ENCODE data around the gene LORICRIN. TPM values are rescaled to one million over a fixed set of nuclear protein-coding genes. Genes with fewer than 3 reads are reported as not detected.

LORICRIN gene
- total RNA-seq, 2 experiments from 2014 or later: not detected

GRCh38 chr1:153305682-153306081 lies 46.2 kb downstream of the LORICRIN start:
- H3K27ac Mint-ChIP-seq: no peak overlapping the region
- DNase-seq (no peak), ATAC-seq (ENCODE audit: poor library complexity) (no peak)
- no peaks in the 10 kb centered on the region for H3K36me3 ChIP-seq (ENCODE audit: insufficient read depth, low read length)
- no peaks in the 10 kb centered on the region for H3K36me3 Mint-ChIP-seq (ENCODE audit: low read depth)
- peaks cover 7% of the 10 kb centered on the region for H3K27me3 Mint-ChIP-seq
- CTCF ChIA-PET: interaction anchor here (0.6 kb wide), 1 partner anchor 54 kb away, joined by 3 read pairs; no protein-coding TSS in a partner anchor
- H3K9me3 Mint-ChIP-seq: no peaks in the 10 kb centered on the region
- intact Hi-C loops (cut with DNase I, micrococcal nuclease): no loop called here
- no peaks in the 10 kb centered on the region for H3K4me1 Mint-ChIP-seq (ENCODE audit: low read depth)
- no peak overlapping the region for H3K4me3 Mint-ChIP-seq
- H3K4me1 ChIP-seq (ENCODE audit: insufficient read depth, low read length): no peaks in the 10 kb centered on the region
- H3K9me3 ChIP-seq (ENCODE audit: control insufficient read depth in 1 of 2, insufficient read depth in 1 of 2, low read length in 2 of 2): peaks cover 0 to 3% of the 10 kb centered on the region in 2 experiments
- no peak for TF ChIP-seq CTCF (IDR thresholded peaks at IDR 0.05)
- peaks cover 0 to 9% of the 10 kb centered on the region in 2 experiments for H3K27me3 ChIP-seq (ENCODE audit: control insufficient read depth in 1 of 2, insufficient read depth in 2 of 2, low read length in 2 of 2)
- no peak overlapping the region for H3K4me3 ChIP-seq (ENCODE audit: low read length)
- POLR2A ChIA-PET: no interaction called here
- no peak overlapping the region for H3K27ac ChIP-seq (ENCODE audit: low read depth in 1 of 2, low read length in 2 of 2)

GRCh38 chr1:153306303-153307220 lies 47.1 kb downstream of the LORICRIN start:
- CTCF ChIA-PET: no interaction called here
- no peaks in the 10 kb centered on the region for H3K36me3 Mint-ChIP-seq (ENCODE audit: low read depth)
- intact Hi-C loops (cut with DNase I, micrococcal nuclease): no loop called here
- no peak overlapping the region for H3K27ac Mint-ChIP-seq
- no peak overlapping the region for H3K4me3 Mint-ChIP-seq
- H3K27ac ChIP-seq (ENCODE audit: low read depth in 1 of 2, low read length in 2 of 2): no peak overlapping the region
- peaks cover 0 to 3% of the 10 kb centered on the region in 2 experiments for H3K9me3 ChIP-seq (ENCODE audit: control insufficient read depth in 1 of 2, insufficient read depth in 1 of 2, low read length in 2 of 2)
- no peaks in the 10 kb centered on the region for H3K36me3 ChIP-seq (ENCODE audit: insufficient read depth, low read length)
- no peaks in the 10 kb centered on the region for H3K9me3 Mint-ChIP-seq
- no peaks in the 10 kb centered on the region for H3K4me1 Mint-ChIP-seq (ENCODE audit: low read depth)
- TF ChIP-seq CTCF (IDR thresholded peaks at IDR 0.05): no peak
- POLR2A ChIA-PET: no interaction called here
- peaks cover 7% of the 10 kb centered on the region for H3K27me3 Mint-ChIP-seq
- DNase-seq (no peak), ATAC-seq (ENCODE audit: poor library complexity) (no peak)
- H3K4me1 ChIP-seq (ENCODE audit: insufficient read depth, low read length): no peaks in the 10 kb centered on the region
- H3K4me3 ChIP-seq (ENCODE audit: low read length): no peak overlapping the region
- H3K27me3 ChIP-seq (ENCODE audit: control insufficient read depth in 1 of 2, insufficient read depth in 2 of 2, low read length in 2 of 2): peaks cover 0 to 9% of the 10 kb centered on the region in 2 experiments

GRCh38 chr1:153307221-153307600 lies 47.7 kb downstream of the LORICRIN start:
- H3K36me3 Mint-ChIP-seq (ENCODE audit: low read depth): no peaks in the 10 kb centered on the region
- TF ChIP-seq CTCF (IDR thresholded peaks at IDR 0.05): no peak
- Histone ChIP-seq H3K27ac (ENCODE audit: low read depth in 1 of 2, low read length in 2 of 2) (no peak overlapping the region), H3K4me3 (ENCODE audit: low read length) (no peak overlapping the region), H3K36me3 (ENCODE audit: insufficient read depth, low read length) (no peaks in the 10 kb centered on the region), H3K27me3 (ENCODE audit: control insufficient read depth in 1 of 2, insufficient read depth in 2 of 2, low read length in 2 of 2) (peaks cover 4 to 9% of the 10 kb centered on the region in 2 experiments), H3K4me1 (ENCODE audit: insufficient read depth, low read length) (no peaks in the 10 kb centered on the region), H3K9me3 (ENCODE audit: control insufficient read depth in 1 of 2, insufficient read depth in 1 of 2, low read length in 2 of 2) (peaks cover 0 to 3% of the 10 kb centered on the region in 2 experiments)
- peaks cover 11% of the 10 kb centered on the region for H3K27me3 Mint-ChIP-seq
- DNase-seq (no peak), ATAC-seq (ENCODE audit: poor library complexity) (no peak)
- no peaks in the 10 kb centered on the region for H3K9me3 Mint-ChIP-seq
- H3K4me1 Mint-ChIP-seq (ENCODE audit: low read depth): no peaks in the 10 kb centered on the region
- intact Hi-C loops (cut with DNase I, micrococcal nuclease): no loop called here
- no peak overlapping the region for H3K27ac Mint-ChIP-seq
- ChIA-PET CTCF (no interaction called here), POLR2A (no interaction called here)
- no peak overlapping the region for H3K4me3 Mint-ChIP-seq

All from CD4-positive, alpha-beta T cell (primary cell).